Lung (tissue), 12 donors: ENCODE measurements around the gene CHAF1B. TPM values are rescaled to one million over a fixed set of nuclear protein-coding genes. Genes with fewer than 3 reads are reported as not detected.

Source experiments
- ATAC-seq: fragments of 200-7000 bp; cut with Tn5 transposase; one replicate; pipeline ENCODE4 v1.9.1; 2020; ENCODE audit warnings: moderate number of reproducible peaks; ENCODE audit not compliant: insufficient read depth, low FRiP score
- DNase-seq, 3 donors: peaks; one replicate each; pipeline ENCODE4 v3.0.0-alpha.2; 2013 to 2017
- H3K27ac ChIP-seq, 2 donors: one replicate each; pipeline ENCODE4 v1.5.1; 2013; ENCODE audit warnings: mild to moderate bottlenecking in 2 of 2, moderate library complexity in 2 of 2, control low read depth in 1 of 2, inconsistent platforms in 1 of 2, low read depth in 1 of 2, low read length in 1 of 2
- H3K27me3 ChIP-seq, 3 donors: one replicate each; pipeline ENCODE4 v1.5.1; 2013; ENCODE audit warnings: low read length in 2 of 3; ENCODE audit not compliant: control insufficient read depth in 3 of 3, insufficient read depth in 3 of 3
- H3K36me3 ChIP-seq, 4 donors: one replicate each; pipeline ENCODE4 v1.5.1; 2013; ENCODE audit warnings: low read length in 4 of 4, mild to moderate bottlenecking in 1 of 4, moderate library complexity in 1 of 4; ENCODE audit not compliant: control insufficient read depth in 4 of 4, insufficient read depth in 4 of 4
- H3K4me1 ChIP-seq, 5 donors: one replicate each; pipeline ENCODE4 v1.5.1; 2013; ENCODE audit warnings: low read length in 5 of 5, mild to moderate bottlenecking in 2 of 5, moderate library complexity in 1 of 5; ENCODE audit not compliant: control insufficient read depth in 5 of 5, insufficient read depth in 5 of 5
- H3K4me3 ChIP-seq: one replicate; pipeline ENCODE4 v1.5.1; 2013; ENCODE audit warnings: mild to moderate bottlenecking, control low read depth, moderate library complexity
- H3K9ac ChIP-seq, 2 donors: one replicate each; pipeline ENCODE4 v1.5.1; 2013; ENCODE audit warnings: low read length in 2 of 2, control low read depth in 1 of 2; ENCODE audit not compliant: insufficient read depth in 1 of 2
- H3K9me3 ChIP-seq, 4 donors: one replicate each; pipeline ENCODE4 v1.5.1; 2013; ENCODE audit warnings: low read length in 3 of 4, mild to moderate bottlenecking in 1 of 4, moderate library complexity in 1 of 4; ENCODE audit not compliant: control insufficient read depth in 4 of 4, insufficient read depth in 3 of 4
- WGBS, 2 donors: extraction: QIAGEN DNeasy Blood & Tissue Kit; methylation state at CpG; one replicate each; pipeline ENCODE4 v1.1.7; 2013; 5-methylcytosine and 5-hydroxymethylcytosine counted together
- polyA plus RNA-seq, 2 donors: library from polyadenylated mRNA; stranded (reverse); fragments of 200-250 nt; gene quantifications; one replicate each; pipeline ENCODE4 v1.2.1, GENCODE V29; 2013
- total RNA-seq, 2 donors: library from RNA; depleted of rRNA in 1 of 2; stranded (reverse); fragments of >200 nt in 1 of 2; gene quantifications; one replicate each; pipeline ENCODE4 v1.2.1, GENCODE V29; 2014 to 2021
- TF ChIP-seq, protein P1 (sequence below): IDR thresholded peaks from 2 replicates; pipeline ENCODE4 v1.5.1; 2012; ENCODE audit warnings: mild to moderate bottlenecking; ENCODE audit errors: control extremely low read depth, extremely low read depth
- donor health status: control.
- donor health status: control.
- donor health status: Bipolar disorder and iron deficiency.
- donor health status: healthy.
- donor health status: DM: yes; HTN: yes; CAD: no.

CHAF1B gene
- total and polyA plus RNA-seq, 4 donors: 1.3 to 3.4 (median 1.6) TPM

DNA sequence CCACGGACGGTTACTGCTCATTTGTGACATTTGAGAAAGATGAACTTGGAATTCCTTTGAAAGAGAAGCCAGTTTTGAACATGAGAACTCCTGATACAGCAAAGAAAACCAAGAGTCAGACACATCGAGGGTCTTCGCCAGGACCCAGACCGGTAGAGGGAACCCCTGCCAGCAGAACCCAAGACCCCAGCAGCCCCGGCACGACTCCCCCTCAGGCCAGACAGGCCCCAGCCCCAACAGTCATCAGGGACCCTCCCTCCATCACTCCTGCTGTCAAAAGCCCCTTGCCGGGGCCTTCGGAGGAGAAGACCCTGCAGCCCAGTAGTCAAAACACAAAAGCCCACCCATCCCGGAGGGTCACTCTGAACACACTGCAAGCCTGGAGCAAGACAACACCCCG lies 27.7 kb downstream of the CHAF1B start:
- Histone ChIP-seq H3K36me3 (peaks cover 0 to 10% (median 0%) of the 10 kb centered on the region in 4 donors), H3K9ac (no peak overlapping the region), H3K4me3 (no peak overlapping the region), H3K9me3 (no peaks in the 10 kb centered on the region), H3K27me3 (no peaks in the 10 kb centered on the region), H3K27ac (no peak overlapping the region), H3K4me1 (peaks cover 0 to 3% (median 0%) of the 10 kb centered on the region in 5 donors)
- no peak for ATAC-seq
- WGBS, 2 donors: 96% methylated on average over 11 of the region's 11 CpGs
- TF ChIP-seq, protein P1, sequence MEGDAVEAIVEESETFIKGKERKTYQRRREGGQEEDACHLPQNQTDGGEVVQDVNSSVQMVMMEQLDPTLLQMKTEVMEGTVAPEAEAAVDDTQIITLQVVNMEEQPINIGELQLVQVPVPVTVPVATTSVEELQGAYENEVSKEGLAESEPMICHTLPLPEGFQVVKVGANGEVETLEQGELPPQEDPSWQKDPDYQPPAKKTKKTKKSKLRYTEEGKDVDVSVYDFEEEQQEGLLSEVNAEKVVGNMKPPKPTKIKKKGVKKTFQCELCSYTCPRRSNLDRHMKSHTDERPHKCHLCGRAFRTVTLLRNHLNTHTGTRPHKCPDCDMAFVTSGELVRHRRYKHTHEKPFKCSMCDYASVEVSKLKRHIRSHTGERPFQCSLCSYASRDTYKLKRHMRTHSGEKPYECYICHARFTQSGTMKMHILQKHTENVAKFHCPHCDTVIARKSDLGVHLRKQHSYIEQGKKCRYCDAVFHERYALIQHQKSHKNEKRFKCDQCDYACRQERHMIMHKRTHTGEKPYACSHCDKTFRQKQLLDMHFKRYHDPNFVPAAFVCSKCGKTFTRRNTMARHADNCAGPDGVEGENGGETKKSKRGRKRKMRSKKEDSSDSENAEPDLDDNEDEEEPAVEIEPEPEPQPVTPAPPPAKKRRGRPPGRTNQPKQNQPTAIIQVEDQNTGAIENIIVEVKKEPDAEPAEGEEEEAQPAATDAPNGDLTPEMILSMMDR: no peak
- no peak for DNase-seq

DNA sequence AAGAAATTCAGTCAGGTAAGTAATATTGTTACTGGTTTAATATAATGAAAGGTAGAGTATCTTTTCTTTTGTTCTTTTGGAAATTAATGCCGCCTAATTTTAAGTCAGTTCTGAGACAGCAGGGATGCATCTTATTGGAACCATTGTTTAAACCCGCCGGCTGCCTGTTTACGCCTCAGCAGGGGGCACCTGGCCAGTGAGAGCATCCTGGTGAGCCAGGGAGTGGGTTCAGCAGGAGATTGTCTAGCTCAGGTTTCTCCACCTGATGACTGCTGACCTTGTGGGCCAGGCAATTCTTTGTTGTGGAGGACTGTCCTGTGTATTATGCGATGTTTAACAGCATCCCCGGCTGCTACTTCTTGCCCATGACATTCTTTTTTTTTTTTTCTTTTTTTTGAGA lies 30.2 kb downstream of the CHAF1B start:
- peaks cover 0 to 10% (median 0%) of the 10 kb centered on the region in 4 donors for H3K36me3 ChIP-seq
- H3K4me1 ChIP-seq: peaks cover 0 to 8% (median 2%) of the 10 kb centered on the region in 5 donors
- H3K4me3 ChIP-seq: no peak overlapping the region
- H3K27ac ChIP-seq: no peak overlapping the region
- ATAC-seq (no peak), DNase-seq (no peak)
- H3K27me3 ChIP-seq: no peaks in the 10 kb centered on the region
- WGBS, 2 donors: 94 to 98% methylated on average over 6 of the region's 6 CpGs
- no peak overlapping the region for H3K9ac ChIP-seq
- TF ChIP-seq, protein P1: no peak
- no peaks in the 10 kb centered on the region for H3K9me3 ChIP-seq

DNA sequence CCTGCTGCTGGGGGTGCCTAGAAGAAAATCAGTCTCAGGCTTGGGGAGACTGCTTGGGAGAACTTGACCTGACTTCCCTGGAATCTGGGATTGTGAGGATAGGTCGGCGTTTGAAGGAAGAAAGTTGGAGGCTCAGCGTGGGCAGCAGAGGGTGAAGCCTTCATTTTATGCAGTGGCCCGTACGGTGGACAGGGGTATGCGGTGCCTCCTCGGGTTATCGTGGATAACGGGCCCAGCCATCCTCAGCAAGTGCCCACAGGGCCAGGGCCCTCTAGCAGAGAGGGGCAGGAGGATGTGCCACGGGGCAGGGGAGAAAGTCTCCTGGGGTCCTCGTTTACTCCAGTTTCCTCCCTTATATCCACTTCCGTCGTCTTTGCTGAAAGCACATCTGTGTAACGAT lies 34.0 kb downstream of the CHAF1B start:
- ATAC-seq (no peak), DNase-seq (no peak)
- H3K9ac ChIP-seq: no peak overlapping the region
- H3K9me3 ChIP-seq: no peaks in the 10 kb centered on the region
- TF ChIP-seq, protein P1: no peak
- H3K4me3 ChIP-seq: no peak overlapping the region
- no peaks in the 10 kb centered on the region for H3K27me3 ChIP-seq
- WGBS, 2 donors: 87 to 88% methylated on average over 14 of the region's 14 CpGs
- peaks cover 0 to 19% (median 5%) of the 10 kb centered on the region in 5 donors for H3K4me1 ChIP-seq
- H3K27ac ChIP-seq: no peak overlapping the region
- no peaks in the 10 kb centered on the region for H3K36me3 ChIP-seq

DNA sequence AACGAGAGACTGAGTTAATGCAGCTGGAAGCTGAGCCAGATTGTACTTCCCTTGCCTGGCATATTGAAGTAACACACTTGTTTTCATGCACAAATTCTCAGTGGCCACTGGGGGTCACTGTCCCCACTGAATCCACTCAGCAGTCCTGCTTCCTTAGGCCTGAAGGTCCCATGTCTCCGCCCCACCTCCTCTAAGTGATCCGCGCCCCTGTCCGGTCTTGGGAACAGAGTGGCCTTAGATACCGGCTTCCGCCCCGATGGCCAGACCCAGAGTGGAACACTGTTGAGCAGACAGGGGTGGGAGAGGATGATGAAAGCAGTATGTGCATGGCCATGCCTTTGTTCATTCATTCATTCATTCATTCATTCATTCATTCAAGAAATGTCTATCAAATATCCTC lies 34.8 kb downstream of the CHAF1B start:
- H3K36me3 ChIP-seq: no peaks in the 10 kb centered on the region
- DNase-seq (peak; percentile 90 to 96 (median 93)), ATAC-seq (peak; percentile 78)
- WGBS, 2 donors: 5 to 12% methylated on average over 8 of the region's 8 CpGs
- no peak overlapping the region for H3K27ac ChIP-seq
- no peaks in the 10 kb centered on the region for H3K27me3 ChIP-seq
- no peak overlapping the region for H3K9ac ChIP-seq
- no peaks in the 10 kb centered on the region for H3K9me3 ChIP-seq
- H3K4me1 ChIP-seq: peaks cover 0 to 19% (median 5%) of the 10 kb centered on the region in 5 donors
- TF ChIP-seq, protein P1: peak; percentile 75
- H3K4me3 ChIP-seq: no peak overlapping the region
